Measurements from ENCODE around the gene CDH13.

CDH13 gene

GRCh38 chr16:82953517-82953916, 326.7 kb downstream of the CDH13 start:
- TF ChIP-seq ZNF274 (IDR thresholded peaks at IDR 0.05; ENCODE audit: low read depth, low read length), result no peak
- no peak overlapping the region for H3K4me3 ChIP-seq (ENCODE audit: low read length)

GRCh38 chr16:82954224-82954929, 327.6 kb downstream of the CDH13 start:
- H3K4me3 ChIP-seq (ENCODE audit: low read length), result no peak overlapping the region
- TF ChIP-seq ZNF274 (IDR thresholded peaks at IDR 0.05; ENCODE audit: low read depth, low read length), result no peak

DNA sequence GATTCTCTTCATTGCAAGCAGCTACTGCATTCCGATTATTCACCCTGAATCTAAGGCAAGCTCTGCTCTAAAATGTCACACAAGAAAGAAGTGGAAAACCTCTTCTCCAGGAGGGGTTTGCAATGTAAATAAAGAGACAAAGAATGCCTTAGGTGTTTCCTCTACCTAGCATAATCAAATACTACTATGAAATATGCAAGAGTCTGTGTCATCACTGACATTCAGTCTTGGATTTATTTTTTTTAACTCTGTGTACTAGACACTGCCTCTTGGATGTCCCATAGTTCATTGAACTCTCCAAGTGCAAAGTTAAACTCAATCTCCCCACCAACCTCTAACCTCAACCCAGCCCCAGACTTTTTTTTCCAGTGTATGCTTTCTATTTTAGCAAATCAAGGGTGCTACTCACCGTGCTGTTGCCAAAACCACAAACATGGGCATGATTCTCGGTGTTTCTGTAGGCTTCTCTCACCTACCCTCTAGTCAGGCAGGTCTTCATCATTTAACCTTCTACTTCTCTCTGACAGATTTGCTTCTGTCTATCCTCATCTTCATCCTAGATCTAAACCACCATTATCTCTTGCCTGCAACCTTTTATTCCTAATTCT, 329.1 kb downstream of the CDH13 start:
- TF ChIP-seq ZNF274 (IDR thresholded peaks at IDR 0.05; ENCODE audit: low read depth, low read length), result no peak
- no peak overlapping the region for H3K4me3 ChIP-seq (ENCODE audit: low read length)

DNA sequence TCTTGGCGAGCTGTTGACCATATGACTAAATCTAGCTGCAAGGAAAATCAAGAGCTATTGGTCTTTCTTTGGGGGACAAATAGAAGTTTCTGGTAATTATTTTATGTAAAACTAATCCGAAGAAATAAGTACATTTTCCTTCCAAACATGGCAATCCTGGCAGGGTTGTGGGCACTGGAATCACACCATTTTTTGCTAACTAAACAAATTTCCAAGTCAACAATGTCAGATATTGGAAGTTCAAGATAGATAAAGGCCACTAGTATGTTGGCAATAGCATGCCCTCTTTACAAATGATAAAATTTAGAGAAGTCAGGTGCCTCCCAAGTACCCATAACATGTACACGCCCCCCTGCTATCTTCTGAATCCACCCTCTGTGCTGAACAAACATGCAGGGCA, 330.4 kb downstream of the CDH13 start:
- no peak overlapping the region for H3K4me3 ChIP-seq (ENCODE audit: low read length)
- TF ChIP-seq ZNF274 (IDR thresholded peaks at IDR 0.05; ENCODE audit: low read depth, low read length), result no peak

- no peak for TF ChIP-seq ZNF274 (IDR thresholded peaks at IDR 0.05; ENCODE audit: low read depth, low read length)
- no peak overlapping the region for H3K4me3 ChIP-seq (ENCODE audit: low read length)
Observed at GRCh38 chr16:82960918-82961317, 334.1 kb downstream of the CDH13 start.

GRCh38 chr16:82963653-82964052, 336.9 kb downstream of the CDH13 start:
- TF ChIP-seq ZNF274 (IDR thresholded peaks at IDR 0.05; ENCODE audit: low read depth, low read length), result no peak

DNA sequence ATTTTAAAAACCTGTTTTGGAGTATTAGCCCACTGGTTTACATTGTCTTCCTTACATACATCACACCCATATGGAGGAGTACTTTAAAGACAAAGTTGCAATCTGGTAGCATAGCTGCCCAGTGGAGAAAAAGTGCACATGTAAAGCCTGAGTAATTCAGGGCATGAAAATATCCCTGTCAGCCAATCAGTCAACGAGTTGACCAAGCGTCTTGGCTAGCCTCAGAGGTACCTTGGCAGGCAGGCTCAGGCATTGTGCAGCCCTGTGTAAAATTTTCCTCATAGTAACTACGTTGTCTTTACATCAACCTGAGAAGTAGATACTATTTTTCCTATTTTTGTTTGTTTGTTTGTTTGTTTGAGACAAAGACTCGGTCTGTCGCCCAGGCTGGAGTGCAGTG, 339.0 kb downstream of the CDH13 start:
- no peak overlapping the region for H3K4me3 ChIP-seq (ENCODE audit: low read length)
- no peak for TF ChIP-seq ZNF274 (IDR thresholded peaks at IDR 0.05; ENCODE audit: low read depth, low read length)

More at GRCh38 chr16:82963653-82964052, 336.9 kb downstream of the CDH13 start:
- H3K4me3 ChIP-seq (ENCODE audit: low read length), result no peak overlapping the region

GRCh38 chr16:82967424-82967823, 340.7 kb downstream of the CDH13 start:
- TF ChIP-seq ZNF274 (IDR thresholded peaks at IDR 0.05; ENCODE audit: low read depth, low read length), result no peak
- no peak overlapping the region for H3K4me3 ChIP-seq (ENCODE audit: low read length)

- TF ChIP-seq ZNF274 (IDR thresholded peaks at IDR 0.05; ENCODE audit: low read depth, low read length), result no peak
- H3K4me3 ChIP-seq (ENCODE audit: low read length), result no peak overlapping the region
Observed at GRCh38 chr16:82971126-82971525, 344.4 kb downstream of the CDH13 start.

- no peak overlapping the region for H3K4me3 ChIP-seq (ENCODE audit: low read length)
- TF ChIP-seq ZNF274 (IDR thresholded peaks at IDR 0.05; ENCODE audit: low read depth, low read length), result no peak
Observed at GRCh38 chr16:82972331-82972919, 345.7 kb downstream of the CDH13 start.

- TF ChIP-seq ZNF274 (IDR thresholded peaks at IDR 0.05; ENCODE audit: low read depth, low read length), result no peak
Observed at GRCh38 chr16:82979406-82980111, 352.8 kb downstream of the CDH13 start.

DNA sequence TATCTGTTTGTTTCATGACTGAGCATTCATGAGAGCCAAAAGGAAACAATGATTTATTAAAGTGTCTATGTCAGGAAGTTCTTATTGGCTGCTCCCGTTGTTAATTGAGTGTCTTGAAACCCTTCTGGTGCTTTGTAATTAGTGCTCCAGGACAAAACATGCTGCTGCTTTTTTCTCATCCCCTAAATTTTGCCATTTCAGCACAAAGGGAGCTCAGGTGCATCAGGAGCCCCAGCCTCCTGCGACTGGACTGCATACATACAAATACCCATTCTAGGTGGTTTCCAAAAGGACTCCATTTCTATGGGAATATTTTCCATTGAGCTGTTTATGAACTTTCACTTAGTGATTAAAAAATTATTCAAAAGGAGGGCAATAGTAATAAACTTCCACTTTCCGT, 354.0 kb downstream of the CDH13 start:
- no peak for TF ChIP-seq ZNF274 (IDR thresholded peaks at IDR 0.05; ENCODE audit: low read depth, low read length)
- no peak overlapping the region for H3K4me3 ChIP-seq (ENCODE audit: low read length)

More at GRCh38 chr16:82979406-82980111, 352.8 kb downstream of the CDH13 start:
- no peak overlapping the region for H3K4me3 ChIP-seq (ENCODE audit: low read length)

- no peak for TF ChIP-seq ZNF274 (IDR thresholded peaks at IDR 0.05; ENCODE audit: low read depth, low read length)
- no peak overlapping the region for H3K4me3 ChIP-seq (ENCODE audit: low read length)
Observed at GRCh38 chr16:82987767-82988166, 361.0 kb downstream of the CDH13 start.

GRCh38 chr16:82990155-82990554, 363.4 kb downstream of the CDH13 start:
- no peak for TF ChIP-seq ZNF274 (IDR thresholded peaks at IDR 0.05; ENCODE audit: low read depth, low read length)
- no peak overlapping the region for H3K4me3 ChIP-seq (ENCODE audit: low read length)
